Measurements from ENCODE around the gene SLC38A2. TPM values are rescaled to one million over a fixed set of nuclear protein-coding genes. Genes with fewer than 3 reads are reported as not detected.
"Not testable (repeated sequence)": the region's sequence is repeated elsewhere in the genome, so short reads cannot be mapped to it uniquely, and the experiment has no call there.

Gene SLC38A2
- total and polyA plus RNA-seq, 7 donors: 35.8 to 428 (median 303) TPM

GRCh38 chr12:46403719-46404070 lies 31.1 kb upstream of the SLC38A2 start:
- H3K4me1 ChIP-seq: peaks cover 40% of the 10 kb centered on the region
- intact Hi-C loops (cut with DNase I): no loop called here
- DNase-seq: no peak
- no peaks in the 10 kb centered on the region for H3K9me3 ChIP-seq
- no peaks in the 10 kb centered on the region for H3K36me3 ChIP-seq (ENCODE audit: insufficient read depth in 1 of 2, low read depth in 1 of 2)
- TF ChIP-seq CTCF (IDR thresholded peaks at IDR 0.05): no peak
- H3K4me3 ChIP-seq: no peak overlapping the region
- H3K27me3 ChIP-seq (ENCODE audit: insufficient read depth in 3 of 3, low read length in 2 of 3): no peaks in the 10 kb centered on the region
- ATAC-seq: no peak
- H3K27ac ChIP-seq: no peak overlapping the region

GRCh38 chr12:46402941-46403718 lies 30.6 kb upstream of the SLC38A2 start:
- 45 to 60% (median 52%) methylated on average over 3 of the region's 3 CpGs for WGBS, 3 donors
- no peak overlapping the region for H3K4me3 ChIP-seq
- no peaks in the 10 kb centered on the region for H3K9me3 ChIP-seq
- no peak overlapping the region for H3K27ac ChIP-seq
- peaks cover 34% of the 10 kb centered on the region for H3K4me1 ChIP-seq
- H3K36me3 ChIP-seq (ENCODE audit: insufficient read depth in 1 of 2, low read depth in 1 of 2): no peaks in the 10 kb centered on the region
- H3K27me3 ChIP-seq (ENCODE audit: insufficient read depth in 3 of 3, low read length in 2 of 3): no peaks in the 10 kb centered on the region
- intact Hi-C loops (cut with DNase I): no loop called here
- ATAC-seq: no peak
- DNase-seq: no peak
- no peak for TF ChIP-seq CTCF (IDR thresholded peaks at IDR 0.05)

- Histone ChIP-seq H3K27ac (no peak overlapping the region), H3K9me3 (no peaks in the 10 kb centered on the region), H3K4me3 (no peak overlapping the region), H3K4me1 (peaks cover 28% of the 10 kb centered on the region), H3K27me3 (ENCODE audit: insufficient read depth in 3 of 3, low read length in 2 of 3) (no peaks in the 10 kb centered on the region), H3K36me3 (ENCODE audit: insufficient read depth in 1 of 2, low read depth in 1 of 2) (no peaks in the 10 kb centered on the region)
- ATAC-seq: peak in 3 of 4 donors; percentile 65 to 83 (median 74)
- 38 to 63% (median 39%) methylated on average over 2 of the region's 2 CpGs for WGBS, 3 donors
- TF ChIP-seq CTCF (IDR thresholded peaks at IDR 0.05): no peak
- intact Hi-C loops (cut with DNase I): no loop called here
- peak in 1 of 2 donors; percentile 37 for DNase-seq
These were observed 29.9 kb upstream of the SLC38A2 start for GRCh38 chr12:46402451-46402850.

GRCh38 chr12:46401662-46402061 lies 29.1 kb upstream of the SLC38A2 start:
- 48 to 72% (median 57%) methylated on average over 4 of the region's 4 CpGs for WGBS, 3 donors
- no peaks in the 10 kb centered on the region for H3K36me3 ChIP-seq (ENCODE audit: insufficient read depth in 1 of 2, low read depth in 1 of 2)
- peaks cover 33% of the 10 kb centered on the region for H3K4me1 ChIP-seq
- no peak for DNase-seq
- H3K27ac ChIP-seq: no peak overlapping the region
- H3K9me3 ChIP-seq: no peaks in the 10 kb centered on the region
- ATAC-seq: no peak
- intact Hi-C loops (cut with DNase I): no loop called here
- no peak for TF ChIP-seq CTCF (IDR thresholded peaks at IDR 0.05)
- H3K27me3 ChIP-seq (ENCODE audit: insufficient read depth in 3 of 3, low read length in 2 of 3): no peaks in the 10 kb centered on the region
- H3K4me3 ChIP-seq: no peak overlapping the region

GRCh38 chr12:46400406-46400805 lies 27.8 kb upstream of the SLC38A2 start:
- Histone ChIP-seq H3K4me1 (peaks cover 41% of the 10 kb centered on the region), H3K27me3 (ENCODE audit: insufficient read depth in 3 of 3, low read length in 2 of 3) (no peaks in the 10 kb centered on the region), H3K9me3 (no peaks in the 10 kb centered on the region), H3K4me3 (no peak overlapping the region), H3K27ac (no peak overlapping the region), H3K36me3 (ENCODE audit: insufficient read depth in 1 of 2, low read depth in 1 of 2) (no peaks in the 10 kb centered on the region)
- WGBS, 3 donors: 89 to 97% (median 90%) methylated on average over 2 of the region's 2 CpGs
- DNase-seq (no peak), ATAC-seq (peak in 2 of 4 donors; percentile 30 to 70)
- intact Hi-C loops (cut with DNase I): no loop called here
- TF ChIP-seq CTCF (IDR thresholded peaks at IDR 0.05): no peak

GRCh38 chr12:46399461-46400248 lies 27.1 kb upstream of the SLC38A2 start:
- DNase-seq; intact Hi-C loops (cut with DNase I); H3K36me3 ChIP-seq (ENCODE audit: insufficient read depth in 1 of 2, low read depth in 1 of 2); H3K27me3 ChIP-seq (ENCODE audit: insufficient read depth in 3 of 3, low read length in 2 of 3); H3K9me3 ChIP-seq; H3K4me3 ChIP-seq; H3K27ac ChIP-seq; ATAC-seq: not testable (repeated sequence)
- WGBS, 3 donors: 92 to 97% (median 95%) methylated on average over 6 of the region's 6 CpGs
- H3K4me1 ChIP-seq: peaks cover 42% of the 10 kb centered on the region
